Lung (tissue), 16 donors: ENCODE measurements around the gene CRTC1. TPM values are rescaled to one million over a fixed set of nuclear protein-coding genes. Genes with fewer than 3 reads are reported as not detected.
A peak's percentile ranks its signal among the peaks of the same experiment; 100 is the strongest.

ENCODE experiments used
- ATAC-seq: fragments of 200-7000 bp; cut with Tn5 transposase; one replicate; pipeline ENCODE4 v1.9.1; 2020; ENCODE audit warnings: moderate number of reproducible peaks; ENCODE audit not compliant: insufficient read depth, low FRiP score
- DNase-seq, 3 donors: peaks; one replicate each; pipeline ENCODE4 v3.0.0-alpha.2; 2013 to 2017
- H3K27ac ChIP-seq, 2 donors: one replicate each; pipeline ENCODE4 v1.5.1; 2013; ENCODE audit warnings: mild to moderate bottlenecking in 2 of 2, moderate library complexity in 2 of 2, control low read depth in 1 of 2, inconsistent platforms in 1 of 2, low read depth in 1 of 2, low read length in 1 of 2
- H3K27me3 ChIP-seq, 3 donors: one replicate each; pipeline ENCODE4 v1.5.1; 2013; ENCODE audit warnings: low read length in 2 of 3; ENCODE audit not compliant: control insufficient read depth in 3 of 3, insufficient read depth in 3 of 3
- H3K36me3 ChIP-seq, 4 donors: one replicate each; pipeline ENCODE4 v1.5.1; 2013; ENCODE audit warnings: low read length in 4 of 4, mild to moderate bottlenecking in 1 of 4, moderate library complexity in 1 of 4; ENCODE audit not compliant: control insufficient read depth in 4 of 4, insufficient read depth in 4 of 4
- H3K4me1 ChIP-seq, 5 donors: one replicate each; pipeline ENCODE4 v1.5.1; 2013; ENCODE audit warnings: low read length in 5 of 5, mild to moderate bottlenecking in 2 of 5, moderate library complexity in 1 of 5; ENCODE audit not compliant: control insufficient read depth in 5 of 5, insufficient read depth in 5 of 5
- H3K4me3 ChIP-seq: one replicate; pipeline ENCODE4 v1.5.1; 2013; ENCODE audit warnings: mild to moderate bottlenecking, control low read depth, moderate library complexity
- H3K9ac ChIP-seq, 2 donors: one replicate each; pipeline ENCODE4 v1.5.1; 2013; ENCODE audit warnings: low read length in 2 of 2, control low read depth in 1 of 2; ENCODE audit not compliant: insufficient read depth in 1 of 2
- H3K9me3 ChIP-seq, 4 donors: one replicate each; pipeline ENCODE4 v1.5.1; 2013; ENCODE audit warnings: low read length in 3 of 4, mild to moderate bottlenecking in 1 of 4, moderate library complexity in 1 of 4; ENCODE audit not compliant: control insufficient read depth in 4 of 4, insufficient read depth in 3 of 4
- CTCF ChIP-seq: IDR thresholded peaks from 2 replicates; pipeline ENCODE4 v1.5.1; 2012; ENCODE audit warnings: mild to moderate bottlenecking; ENCODE audit errors: control extremely low read depth, extremely low read depth
- WGBS, 2 donors: extraction: QIAGEN DNeasy Blood & Tissue Kit; methylation state at CpG; one replicate each; pipeline ENCODE4 v1.1.7; 2013; 5-methylcytosine and 5-hydroxymethylcytosine counted together
- long read RNA-seq, 5 donors: transcript quantifications; one replicate each; lab custom pipeline, GENCODE V29; 2026
- polyA plus RNA-seq, 2 donors: library from polyadenylated mRNA; stranded (reverse); fragments of 200-250 nt; gene quantifications; one replicate each; pipeline ENCODE4 v1.2.1, GENCODE V29; 2013
- total RNA-seq, 2 donors: library from RNA; depleted of rRNA in 1 of 2; stranded (reverse); fragments of >200 nt in 1 of 2; gene quantifications; one replicate each; pipeline ENCODE4 v1.2.1, GENCODE V29; 2014 to 2021
- donor health status: control.
- donor health status: control.
- donor health status: Bipolar disorder and iron deficiency.
- donor health status: healthy.
- donor health status: DM: yes; HTN: yes; CAD: no.

The CRTC1 gene
- total RNA-seq (10 to 100 TPM in 1 of 2 donors, 1 to 10 TPM in 1; 4.2 to 16.0 TPM), polyA plus RNA-seq (1 to 10 TPM; 5.8 to 8.7 TPM)
- long read RNA-seq, donor 1, partial matches to known transcripts = 6 of 7 reads
- long read RNA-seq, donor 1, other reads (novel, unspliced or antisense) = 0 of 7 reads
- long read RNA-seq, donor 2, partial matches to known transcripts = 0 of 1 reads
- long read RNA-seq, donor 2, other reads (novel, unspliced or antisense) = 0 of 1 reads
- long read RNA-seq, donor 3, partial matches to known transcripts = 0 of 1 reads
- long read RNA-seq, donor 3, other reads (novel, unspliced or antisense) = 0 of 1 reads
- long read RNA-seq, donor 4 = 0 reads
- long read RNA-seq, donor 5, partial matches to known transcripts = 29 of 30 reads
- long read RNA-seq, donor 5, other reads (novel, unspliced or antisense) = 0 of 30 reads

- ATAC-seq (peak; percentile 83), DNase-seq (peak; percentile 91 to 94 (median 93))
- H3K27ac ChIP-seq = peak within 1 kb of the TSS; percentile 85
- no peaks in the 10 kb centered on the region for H3K27me3 ChIP-seq
- H3K9ac ChIP-seq = peak within 1 kb of the TSS; percentile 4 to 45
- TF ChIP-seq CTCF = no peak
- no peaks in the 10 kb centered on the region for H3K9me3 ChIP-seq
- H3K36me3 ChIP-seq = peaks cover 0 to 2% (median 0%) of the 10 kb centered on the region in 4 donors
- peaks cover 0 to 14% (median 12%) of the 10 kb centered on the region in 5 donors for H3K4me1 ChIP-seq
- peak within 1 kb of the TSS; percentile 42 for H3K4me3 ChIP-seq
- WGBS, 2 donors = 1 to 2% methylated on average over 54 to 93 of the region's 93 CpGs
Observed at GRCh38 chr19:18683109-18683957, at the start of gene CRTC1. Gene CRTC1, plus strand, starts transcription at chr19:18683680. Its CDS starts 23 bp downstream, at chr19:18683703.

GRCh38 chr19:18634612-18635297, 48.7 kb upstream of the CRTC1 start:
- ATAC-seq (no peak), DNase-seq (peak in 2 of 3 donors; percentile 33 to 53)
- H3K36me3 ChIP-seq = no peaks in the 10 kb centered on the region
- H3K9me3 ChIP-seq = no peaks in the 10 kb centered on the region
- H3K4me3 ChIP-seq = no peak overlapping the region
- no peak overlapping the region for H3K9ac ChIP-seq
- 52 to 61% methylated on average over 12 of the region's 12 CpGs for WGBS, 2 donors
- no peak for TF ChIP-seq CTCF
- H3K27me3 ChIP-seq = no peaks in the 10 kb centered on the region
- H3K27ac ChIP-seq = no peak overlapping the region
- H3K4me1 ChIP-seq = peaks cover 0 to 8% (median 4%) of the 10 kb centered on the region in 5 donors

GRCh38 chr19:18635831-18636182, 47.7 kb upstream of the CRTC1 start:
- Histone ChIP-seq H3K36me3 (peaks cover 0 to 2% (median 0%) of the 10 kb centered on the region in 4 donors), H3K27me3 (no peaks in the 10 kb centered on the region), H3K4me1 (peaks cover 0 to 8% (median 4%) of the 10 kb centered on the region in 5 donors), H3K4me3 (no peak overlapping the region), H3K9ac (no peak overlapping the region), H3K27ac (no peak overlapping the region), H3K9me3 (no peaks in the 10 kb centered on the region)
- no peak for TF ChIP-seq CTCF
- no peak for DNase-seq
- ATAC-seq = no peak
- 16 to 18% methylated on average over 6 of the region's 6 CpGs for WGBS, 2 donors
